ENCODE results near the gene FAM168A. TPM values are rescaled to one million over a fixed set of nuclear protein-coding genes. Genes with fewer than 3 reads are reported as not detected.

The FAM168A gene
- total and polyA plus RNA-seq, 7 donors, result 5.3 to 28.6 (median 18.1) TPM

GRCh38 chr11:73508243-73509176, 89.4 kb downstream of the FAM168A start:
- H3K27ac ChIP-seq, result no peak overlapping the region
- TF ChIP-seq, protein P1, sequence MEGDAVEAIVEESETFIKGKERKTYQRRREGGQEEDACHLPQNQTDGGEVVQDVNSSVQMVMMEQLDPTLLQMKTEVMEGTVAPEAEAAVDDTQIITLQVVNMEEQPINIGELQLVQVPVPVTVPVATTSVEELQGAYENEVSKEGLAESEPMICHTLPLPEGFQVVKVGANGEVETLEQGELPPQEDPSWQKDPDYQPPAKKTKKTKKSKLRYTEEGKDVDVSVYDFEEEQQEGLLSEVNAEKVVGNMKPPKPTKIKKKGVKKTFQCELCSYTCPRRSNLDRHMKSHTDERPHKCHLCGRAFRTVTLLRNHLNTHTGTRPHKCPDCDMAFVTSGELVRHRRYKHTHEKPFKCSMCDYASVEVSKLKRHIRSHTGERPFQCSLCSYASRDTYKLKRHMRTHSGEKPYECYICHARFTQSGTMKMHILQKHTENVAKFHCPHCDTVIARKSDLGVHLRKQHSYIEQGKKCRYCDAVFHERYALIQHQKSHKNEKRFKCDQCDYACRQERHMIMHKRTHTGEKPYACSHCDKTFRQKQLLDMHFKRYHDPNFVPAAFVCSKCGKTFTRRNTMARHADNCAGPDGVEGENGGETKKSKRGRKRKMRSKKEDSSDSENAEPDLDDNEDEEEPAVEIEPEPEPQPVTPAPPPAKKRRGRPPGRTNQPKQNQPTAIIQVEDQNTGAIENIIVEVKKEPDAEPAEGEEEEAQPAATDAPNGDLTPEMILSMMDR (IDR thresholded peaks at IDR 0.05), result no peak
- H3K4me1 ChIP-seq, result peaks cover 4% of the 10 kb centered on the region
- ATAC-seq (no peak), DNase-seq (no peak)
- no peak overlapping the region for H3K4me3 ChIP-seq
- no peaks in the 10 kb centered on the region for H3K36me3 ChIP-seq (ENCODE audit: insufficient read depth in 1 of 2, low read depth in 1 of 2)
- WGBS, 3 donors, result 96 to 98% (median 97%) methylated on average over 10 of the region's 10 CpGs
- H3K9me3 ChIP-seq, result peaks cover 5% of the 10 kb centered on the region
- H3K27me3 ChIP-seq (ENCODE audit: insufficient read depth in 3 of 3, low read length in 2 of 3), result no peaks in the 10 kb centered on the region
- intact Hi-C loops (cut with DNase I), result no loop called here

GRCh38 chr11:73507086-73507485, 90.8 kb downstream of the FAM168A start:
- intact Hi-C loops (cut with DNase I), result no loop called here
- TF ChIP-seq, protein P1 (IDR thresholded peaks at IDR 0.05), result no peak
- WGBS, 3 donors, result 59 to 80% (median 69%) methylated on average over 2 of the region's 2 CpGs
- Histone ChIP-seq H3K27me3 (ENCODE audit: insufficient read depth in 3 of 3, low read length in 2 of 3) (no peaks in the 10 kb centered on the region), H3K27ac (no peak overlapping the region), H3K9me3 (peaks cover 10% of the 10 kb centered on the region), H3K4me3 (no peak overlapping the region), H3K36me3 (ENCODE audit: insufficient read depth in 1 of 2, low read depth in 1 of 2) (no peaks in the 10 kb centered on the region), H3K4me1 (peaks cover 2% of the 10 kb centered on the region)
- ATAC-seq (no peak), DNase-seq (no peak)

- TF ChIP-seq, protein P1 (IDR thresholded peaks at IDR 0.05), result no peak
- WGBS, 3 donors, result 85 to 100% (median 96%) methylated on average over 2 of the region's 2 CpGs
Measured at GRCh38 chr11:73506038-73506437, 91.9 kb downstream of the FAM168A start.

DNA sequence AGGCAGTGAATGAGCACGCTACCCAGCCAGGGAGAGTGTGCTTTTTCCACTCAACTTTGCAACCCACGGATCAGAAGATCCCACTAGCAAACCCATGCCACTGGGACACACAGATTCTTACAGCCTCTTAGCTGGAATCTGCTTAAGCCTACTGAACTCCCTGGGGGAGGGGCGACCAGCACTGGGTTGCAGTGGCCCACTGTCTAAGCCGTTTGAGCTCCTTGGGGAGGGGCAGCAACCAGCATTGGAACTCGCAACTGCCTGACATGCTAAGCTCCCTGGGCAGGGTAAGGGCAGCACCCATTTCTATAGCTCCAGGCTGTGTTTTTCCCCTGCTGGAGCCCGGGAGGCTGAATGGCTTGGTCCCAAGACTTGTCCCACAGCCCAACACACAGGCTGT, 99.6 kb downstream of the FAM168A start:
- H3K9me3 ChIP-seq, result peaks cover 3% of the 10 kb centered on the region
- no peaks in the 10 kb centered on the region for H3K27me3 ChIP-seq (ENCODE audit: insufficient read depth in 3 of 3, low read length in 2 of 3)
- no peaks in the 10 kb centered on the region for H3K36me3 ChIP-seq (ENCODE audit: insufficient read depth in 1 of 2, low read depth in 1 of 2)
- ATAC-seq, result no peak
- H3K4me1 ChIP-seq, result peaks cover 6% of the 10 kb centered on the region
- no peak overlapping the region for H3K27ac ChIP-seq
- 85 to 89% (median 88%) methylated on average over 6 of the region's 6 CpGs for WGBS, 3 donors
- TF ChIP-seq, protein P1 (IDR thresholded peaks at IDR 0.05), result no peak
- no peak overlapping the region for H3K4me3 ChIP-seq
- intact Hi-C loops (cut with DNase I), result no loop called here
- no peak for DNase-seq

More at GRCh38 chr11:73506038-73506437, 91.9 kb downstream of the FAM168A start:
- Histone ChIP-seq H3K27ac (no peak overlapping the region), H3K4me1 (no peaks in the 10 kb centered on the region), H3K27me3 (ENCODE audit: insufficient read depth in 3 of 3, low read length in 2 of 3) (no peaks in the 10 kb centered on the region), H3K4me3 (no peak overlapping the region), H3K36me3 (ENCODE audit: insufficient read depth in 1 of 2, low read depth in 1 of 2) (no peaks in the 10 kb centered on the region), H3K9me3 (peaks cover 10% of the 10 kb centered on the region)
- intact Hi-C loops (cut with DNase I), result no loop called here
- DNase-seq (no peak), ATAC-seq (no peak)
